Astrocyte of the cerebellum (primary cell): Measurements from ENCODE around the gene SLC29A3.

Source experiments
- DNase-seq: peaks from one replicate; pipeline ENCODE4 v3.0.0-alpha.2; 2011; ENCODE audit warnings: low read depth
- H3K4me3 ChIP-seq: 2 replicates; pipeline ENCODE4 v1.5.1; 2011; ENCODE audit warnings: mild to moderate bottlenecking, low read depth, low read length, moderate library complexity
- in situ Hi-C: cut with HindIII; loops from 2 replicates; pipeline ENCODE4 v1.10.0; 2017; ENCODE audit warnings: low sequenced_read_pairs
- TF ChIP-seq, protein P1 (sequence below): IDR thresholded peaks from 2 replicates; pipeline ENCODE4 v1.5.1; 2012; ENCODE audit warnings: low read length, low read depth, moderate library complexity, mild to moderate bottlenecking; ENCODE audit errors: missing control alignments

Gene SLC29A3

DNA sequence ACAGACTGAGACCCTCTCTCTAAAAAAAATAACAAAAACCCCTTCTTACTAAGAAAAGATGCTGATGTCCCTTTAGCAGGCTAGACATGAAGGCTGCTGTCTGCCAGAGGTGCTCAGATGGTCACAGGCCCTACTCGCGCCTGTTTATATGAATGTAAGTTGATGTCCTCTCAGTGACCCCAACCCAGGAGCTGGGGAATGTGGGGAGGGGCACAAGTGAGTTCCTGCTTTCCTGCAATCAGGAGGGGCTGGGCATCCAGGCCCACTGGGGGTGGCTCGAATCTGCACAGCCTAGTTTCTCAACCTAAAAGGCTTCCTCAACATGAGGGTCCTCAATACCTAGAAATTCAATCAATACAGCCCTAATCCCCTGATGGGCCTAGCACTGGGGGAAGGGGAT lies 12.1 kb upstream of the SLC29A3 start:
- H3K4me3 ChIP-seq: no peak overlapping the region
- in situ Hi-C loops: no loop called here
- no peak for DNase-seq
- TF ChIP-seq, protein P1, sequence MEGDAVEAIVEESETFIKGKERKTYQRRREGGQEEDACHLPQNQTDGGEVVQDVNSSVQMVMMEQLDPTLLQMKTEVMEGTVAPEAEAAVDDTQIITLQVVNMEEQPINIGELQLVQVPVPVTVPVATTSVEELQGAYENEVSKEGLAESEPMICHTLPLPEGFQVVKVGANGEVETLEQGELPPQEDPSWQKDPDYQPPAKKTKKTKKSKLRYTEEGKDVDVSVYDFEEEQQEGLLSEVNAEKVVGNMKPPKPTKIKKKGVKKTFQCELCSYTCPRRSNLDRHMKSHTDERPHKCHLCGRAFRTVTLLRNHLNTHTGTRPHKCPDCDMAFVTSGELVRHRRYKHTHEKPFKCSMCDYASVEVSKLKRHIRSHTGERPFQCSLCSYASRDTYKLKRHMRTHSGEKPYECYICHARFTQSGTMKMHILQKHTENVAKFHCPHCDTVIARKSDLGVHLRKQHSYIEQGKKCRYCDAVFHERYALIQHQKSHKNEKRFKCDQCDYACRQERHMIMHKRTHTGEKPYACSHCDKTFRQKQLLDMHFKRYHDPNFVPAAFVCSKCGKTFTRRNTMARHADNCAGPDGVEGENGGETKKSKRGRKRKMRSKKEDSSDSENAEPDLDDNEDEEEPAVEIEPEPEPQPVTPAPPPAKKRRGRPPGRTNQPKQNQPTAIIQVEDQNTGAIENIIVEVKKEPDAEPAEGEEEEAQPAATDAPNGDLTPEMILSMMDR: no peak

DNA sequence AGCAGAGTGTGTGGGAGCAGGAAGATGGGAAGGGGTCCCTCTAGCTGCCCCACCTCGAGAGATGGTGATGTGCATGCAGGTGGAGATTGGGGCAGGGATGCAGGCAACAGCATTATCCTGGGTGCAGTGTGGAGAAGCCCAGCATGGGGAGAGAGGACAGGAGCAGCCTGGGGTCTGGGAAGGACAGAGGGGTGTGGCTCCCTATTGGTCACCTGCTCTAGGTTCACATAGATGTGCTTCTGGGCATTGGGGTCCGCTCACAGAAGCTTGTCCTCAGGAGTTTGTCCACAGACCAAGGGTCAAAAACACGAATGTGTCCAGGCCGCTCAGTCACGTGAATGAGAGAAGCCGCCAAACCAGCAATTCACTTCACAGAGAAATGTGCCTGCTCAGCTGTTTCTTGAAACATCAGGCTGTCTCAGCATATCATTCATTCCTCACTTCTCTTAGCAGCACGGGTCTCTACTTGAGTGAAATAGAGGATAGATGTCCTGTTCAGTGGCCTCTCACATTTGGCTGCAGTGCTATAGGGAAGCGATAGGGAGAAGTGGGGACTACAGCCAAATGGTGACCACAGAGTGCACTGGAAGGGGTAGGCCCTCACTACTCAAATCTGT lies 11.5 kb upstream of the SLC29A3 start:
- TF ChIP-seq, protein P1: no peak

DNA sequence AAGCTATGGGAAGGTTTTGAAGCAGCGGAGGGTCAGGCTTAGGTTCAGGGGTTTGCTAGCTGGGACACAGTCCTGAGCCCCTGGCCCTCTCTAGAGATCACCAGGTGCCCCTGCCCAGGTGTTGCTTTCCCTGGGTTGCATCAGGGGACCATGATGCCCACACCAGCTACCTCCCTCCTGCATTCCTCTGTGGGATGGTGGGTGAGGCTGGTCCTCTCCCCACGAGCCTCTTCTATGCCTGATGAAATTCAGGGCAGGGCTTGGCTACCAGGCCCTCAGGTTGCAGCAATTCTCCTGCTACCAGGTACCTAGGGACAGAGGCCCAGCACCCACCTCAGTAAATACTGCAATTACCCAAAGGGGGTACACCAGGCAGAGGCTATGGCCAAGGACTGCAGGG lies 10.8 kb upstream of the SLC29A3 start:
- TF ChIP-seq, protein P1: no peak
- H3K4me3 ChIP-seq: no peak overlapping the region
- DNase-seq: no peak
- in situ Hi-C loops: no loop called here

More for the DNA sequence above, 11.5 kb upstream of the SLC29A3 start:
- DNase-seq: no peak
- H3K4me3 ChIP-seq: no peak overlapping the region
- in situ Hi-C loops: no loop called here

DNA sequence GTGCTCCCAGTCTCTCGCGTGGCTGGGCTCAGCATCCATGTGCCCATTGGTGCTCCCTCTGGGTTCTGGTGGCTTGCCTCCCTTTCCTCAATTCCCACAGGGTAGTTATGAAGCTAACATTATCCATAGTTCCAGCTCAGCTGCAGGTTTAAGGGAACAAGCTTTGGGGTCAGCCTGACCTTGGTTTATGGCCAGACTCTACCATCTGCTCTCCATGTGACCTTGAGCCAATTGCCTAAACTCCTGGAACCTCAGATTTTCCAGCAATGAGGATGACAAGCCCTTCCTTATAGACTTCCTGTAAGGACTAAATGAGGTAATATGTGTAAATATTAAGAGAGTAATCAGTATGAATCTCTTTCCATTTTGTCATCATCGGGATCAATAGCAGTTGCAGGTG lies 10.1 kb upstream of the SLC29A3 start:
- no peak for DNase-seq
- TF ChIP-seq, protein P1: no peak
- H3K4me3 ChIP-seq: no peak overlapping the region
- in situ Hi-C loops: no loop called here

GRCh38 chr10:71309919-71310318 lies 9.1 kb upstream of the SLC29A3 start:
- TF ChIP-seq, protein P1: no peak
- no peak overlapping the region for H3K4me3 ChIP-seq
- no peak for DNase-seq
- in situ Hi-C loops: no loop called here

DNA sequence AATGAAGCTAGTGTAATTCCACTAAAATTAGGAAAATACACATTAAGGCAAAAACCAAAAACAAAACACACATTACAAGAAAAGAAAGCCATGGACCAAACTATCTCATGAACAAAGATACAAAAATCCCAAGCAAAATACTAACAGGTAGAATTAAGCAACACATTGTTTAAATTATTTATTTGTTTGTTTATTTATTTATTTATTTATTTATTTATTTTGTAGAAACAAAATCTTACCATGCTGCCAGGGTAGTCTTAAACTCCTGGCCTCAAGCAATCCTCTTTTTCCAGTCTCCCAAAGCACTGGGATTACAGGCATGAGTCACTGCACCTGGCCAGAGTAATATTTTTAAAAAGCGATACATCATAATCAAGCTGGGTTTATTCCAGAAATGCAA lies 6.8 kb upstream of the SLC29A3 start:
- in situ Hi-C loops: no loop called here
- no peak for DNase-seq

More for the DNA sequence above, 6.8 kb upstream of the SLC29A3 start:
- H3K4me3 ChIP-seq: no peak overlapping the region
- TF ChIP-seq, protein P1: no peak
